ENCODE data around the gene FCRL5.
"Not testable (repeated sequence)": the region's sequence is repeated elsewhere in the genome, so short reads cannot be mapped to it uniquely, and the experiment has no call there.

The FCRL5 gene

GRCh38 chr1:157487096-157487495 lies 65.2 kb downstream of the FCRL5 start:
- no peak for DNase-seq

- not testable (repeated sequence) for DNase-seq
Observed at GRCh38 chr1:157486400-157486799, 65.9 kb downstream of the FCRL5 start.

DNA sequence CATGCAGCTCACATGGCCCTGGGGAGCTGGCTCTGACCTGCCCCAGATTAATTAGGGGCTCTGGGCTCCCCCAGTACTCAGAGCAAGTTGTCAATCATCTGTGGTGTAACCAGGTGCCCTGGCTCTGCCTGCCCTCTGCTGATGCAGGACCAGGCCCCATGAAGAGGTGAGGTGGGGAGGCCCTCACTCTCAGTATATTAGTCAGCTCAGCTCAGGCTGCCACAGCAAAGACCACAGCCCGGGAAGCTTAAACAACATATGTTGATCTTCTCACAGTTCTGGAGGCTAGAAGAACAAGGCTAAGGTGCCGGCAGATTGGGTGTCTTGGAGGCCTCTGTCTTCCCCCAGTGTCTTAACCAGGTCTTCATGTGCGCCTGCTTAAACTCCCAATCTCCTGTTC lies 66.5 kb downstream of the FCRL5 start:
- no peak for DNase-seq

DNA sequence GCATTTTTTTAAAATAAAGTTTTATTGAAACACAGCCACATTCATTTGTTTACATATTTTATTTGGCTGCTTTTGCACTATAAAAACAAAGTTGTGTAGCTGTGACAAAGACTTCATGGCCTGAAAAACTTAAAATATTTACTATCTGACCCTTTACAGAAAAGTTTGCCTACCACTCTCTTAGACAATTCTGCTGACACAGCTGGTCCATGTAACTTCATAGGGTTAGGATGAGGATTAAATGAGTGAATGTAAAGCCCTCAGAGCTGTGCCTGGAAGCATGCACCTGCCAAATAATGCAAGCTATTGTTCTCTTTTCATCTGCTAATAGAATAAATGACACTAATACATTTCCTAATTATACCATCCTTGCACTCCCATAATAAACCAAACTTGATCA lies 67.7 kb downstream of the FCRL5 start:
- DNase-seq: no peak

DNA sequence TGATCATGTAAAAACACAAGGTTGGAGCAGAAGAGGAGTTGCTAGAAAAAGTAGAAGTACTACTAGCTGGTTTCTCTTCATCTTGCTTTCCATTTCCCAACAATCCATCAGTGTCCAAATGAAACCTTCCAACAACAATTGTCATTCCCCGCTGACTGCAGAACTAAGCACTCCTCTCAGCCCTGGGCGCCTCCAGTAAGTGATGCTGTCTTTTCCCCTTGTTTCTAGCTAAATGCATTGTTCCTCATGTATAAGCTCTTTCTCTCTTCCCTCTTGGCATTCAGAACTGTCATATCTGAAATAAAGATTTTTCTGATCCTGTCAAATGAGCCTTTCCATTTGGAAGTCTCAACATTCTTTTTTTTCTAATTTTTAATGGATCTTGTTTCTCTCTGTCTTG lies 68.7 kb downstream of the FCRL5 start:
- no peak for DNase-seq

DNA sequence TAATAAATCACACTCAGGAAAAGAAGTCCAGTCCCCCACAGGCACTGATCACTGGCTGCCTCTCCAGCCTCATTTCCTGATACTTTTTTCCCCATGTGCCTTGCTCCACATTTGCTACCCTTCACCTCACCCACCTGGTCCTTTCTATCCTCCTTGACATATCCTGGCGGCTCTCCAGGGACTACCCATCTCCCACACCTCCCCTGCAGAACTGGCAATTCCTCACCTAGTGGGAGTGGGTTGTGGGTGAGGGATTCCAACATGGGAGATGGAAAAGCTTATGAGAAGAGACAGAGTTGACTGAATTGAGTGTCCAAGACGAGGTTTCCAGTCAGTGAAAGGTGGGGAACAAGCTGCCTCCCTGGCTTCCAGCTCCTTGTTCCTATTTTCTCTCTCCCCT lies 69.6 kb downstream of the FCRL5 start:
- no peak for DNase-seq

GRCh38 chr1:157482174-157482573 lies 70.1 kb downstream of the FCRL5 start:
- no peak for DNase-seq

DNA sequence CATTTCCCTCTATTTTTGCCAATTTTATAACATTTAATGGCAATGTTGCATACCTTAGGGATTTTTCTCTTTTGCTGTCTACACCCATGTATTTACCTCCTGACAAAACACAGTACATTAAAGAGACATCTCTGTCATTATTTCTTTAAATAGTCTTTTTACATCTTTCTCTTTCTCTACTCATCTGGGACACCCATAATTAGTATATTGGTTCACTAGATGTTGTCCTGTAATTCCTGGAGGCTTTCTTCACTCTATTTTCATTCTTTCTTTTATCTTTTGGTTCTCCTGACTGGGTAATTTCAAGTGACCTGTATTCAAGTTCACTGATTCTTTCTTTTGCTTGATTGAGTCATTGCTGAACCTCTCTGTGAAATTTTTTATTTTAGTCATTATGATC lies 74.3 kb downstream of the FCRL5 start:
- no peak for DNase-seq

DNA sequence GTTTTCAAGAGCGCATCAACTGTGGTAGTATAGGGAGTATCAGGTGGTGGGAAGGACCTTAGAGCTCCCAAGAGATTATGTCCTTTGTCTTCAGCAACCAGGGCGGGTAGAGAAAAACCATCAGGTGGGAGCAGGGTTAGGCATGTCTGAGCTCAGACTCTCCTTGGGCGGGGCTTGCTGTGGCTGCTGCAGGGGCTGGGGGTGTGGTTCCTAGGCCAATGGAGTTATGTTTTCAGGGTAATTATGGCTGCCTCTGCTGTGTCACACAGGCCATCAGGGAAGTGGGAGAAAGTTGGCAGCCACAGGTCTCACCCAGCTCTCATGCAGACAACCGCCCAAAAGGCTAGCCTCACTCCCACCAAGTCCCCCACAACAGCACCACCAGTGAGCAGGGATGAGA lies 74.9 kb downstream of the FCRL5 start:
- no peak for DNase-seq

GRCh38 chr1:157472959-157473358 lies 79.4 kb downstream of the FCRL5 start:
- no peak for DNase-seq

DNA sequence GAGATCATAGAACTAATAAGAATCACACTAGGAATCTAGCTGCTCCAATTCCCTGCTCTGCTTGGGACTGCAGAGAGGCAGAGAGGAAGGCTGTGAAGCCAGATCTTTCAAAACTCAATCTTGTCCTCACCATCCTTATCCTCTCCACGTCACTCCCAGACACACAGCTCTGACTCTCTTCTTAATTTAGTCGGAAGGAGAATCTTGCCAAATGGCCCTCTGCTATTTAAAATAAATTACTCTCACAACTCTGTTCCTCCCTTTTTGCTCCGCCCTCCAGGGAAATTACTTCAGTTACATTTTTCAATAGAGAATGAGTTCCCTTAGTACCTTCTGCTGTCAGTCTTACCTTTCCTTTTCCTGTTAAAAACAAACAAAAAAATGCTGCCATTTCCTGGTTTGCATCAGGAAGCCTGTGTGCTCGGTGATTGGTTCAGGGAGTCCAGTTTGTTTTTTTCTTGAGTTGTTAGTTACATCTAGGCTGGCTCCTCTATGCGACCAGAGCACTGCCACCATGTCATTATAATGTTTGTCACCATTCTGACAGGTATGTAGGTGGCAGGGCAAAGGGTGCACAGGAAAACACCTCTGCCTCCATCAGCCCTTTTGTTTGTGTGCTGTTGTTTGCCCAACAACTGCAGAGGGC lies 80.1 kb downstream of the FCRL5 start:
- DNase-seq: no peak

DNA sequence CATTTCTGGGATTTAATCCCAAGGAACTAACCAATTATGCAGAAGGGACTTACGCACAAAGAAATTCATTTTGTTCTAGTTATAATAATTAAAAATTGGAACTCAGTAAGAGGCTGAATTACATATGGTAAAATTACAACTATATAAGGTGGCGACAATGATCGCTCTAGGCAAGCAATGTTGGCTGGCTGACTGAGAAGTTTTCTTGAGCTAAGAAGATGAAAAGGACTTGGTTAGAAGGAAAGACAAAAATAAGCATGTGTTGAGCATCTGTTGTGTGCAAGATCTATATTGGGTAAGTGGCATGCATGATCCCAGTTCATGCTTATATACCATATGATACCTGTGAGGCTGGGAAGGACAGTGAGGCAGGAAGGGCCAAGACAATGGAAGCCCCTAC lies 80.8 kb downstream of the FCRL5 start:
- DNase-seq: no peak

- DNase-seq: no peak
Observed at GRCh38 chr1:157469752-157470675, 82.3 kb downstream of the FCRL5 start.

- no peak for DNase-seq
Observed at GRCh38 chr1:157469300-157469699, 83.0 kb downstream of the FCRL5 start.

DNA sequence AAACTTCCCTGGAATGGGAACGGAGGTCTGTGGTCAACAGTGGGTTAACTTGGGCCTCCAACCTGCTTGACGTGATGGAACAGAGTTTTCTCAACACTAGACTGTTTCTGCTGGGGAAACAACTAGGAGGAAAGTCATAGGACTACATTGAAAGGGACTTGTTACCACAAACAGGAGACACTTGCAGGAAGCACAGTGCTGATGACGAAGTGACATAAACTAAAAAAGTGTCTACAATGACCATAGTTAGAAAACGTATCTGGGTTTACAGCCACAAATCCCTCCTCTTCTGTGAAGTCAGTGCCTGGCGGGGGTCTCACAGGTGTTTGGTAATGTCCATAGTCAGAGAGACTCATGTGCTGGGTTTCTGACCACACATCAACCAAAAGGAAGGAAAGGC lies 86.3 kb downstream of the FCRL5 start:
- no peak for DNase-seq

Measured in DMS 273 treated with DMSO at 0.1 percent for 48 hours (cell line).